B cell (primary cell): ENCODE measurements around the gene SSBP3.

ENCODE experiments used
- CTCF ChIP-seq: fragments of 200-600 bp; IDR thresholded peaks from one replicate; pipeline ENCODE4 v1.8.0; 2022; ENCODE audit warnings: antibody characterized with exemption, mild to moderate bottlenecking
- EZH2 ChIP-seq: IDR thresholded peaks from 2 replicates; pipeline ENCODE4 v1.6.1; 2012; ENCODE audit warnings: borderline replicate concordance, low read depth, mild to moderate bottlenecking, moderate library complexity, low read length; ENCODE audit not compliant: insufficient read depth, poor library complexity, severe bottlenecking

- TF ChIP-seq CTCF (no peak), EZH2 (no peak)
Measured at GRCh38 chr1:54403405-54403804, 2.8 kb downstream of the SSBP3 start.
